ENCODE results near the gene GNAQ. TPM values are rescaled to one million over a fixed set of nuclear protein-coding genes. Genes with fewer than 3 reads are reported as not detected.

GNAQ gene
- total RNA-seq, 2 donors from 2014 or later, result 15.8 to 22.1 TPM

DNA sequence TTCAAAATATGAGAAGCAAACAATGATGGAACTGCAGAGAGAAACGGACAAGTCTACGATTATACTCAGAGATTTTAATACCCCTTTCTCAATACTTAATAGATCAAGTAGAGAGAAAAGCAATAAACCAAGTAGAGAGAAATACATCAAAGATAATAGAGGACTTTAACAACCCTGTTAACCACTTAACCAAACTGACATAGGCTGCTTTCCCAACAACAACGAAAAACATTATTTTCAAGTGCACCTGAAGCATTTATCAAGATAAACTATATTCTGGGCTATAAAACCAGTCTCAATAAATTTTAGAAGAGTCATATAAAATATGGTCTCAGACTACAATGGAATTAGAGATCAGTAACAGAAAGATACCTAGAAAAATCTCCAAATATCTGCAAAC, 67.4 kb downstream of the GNAQ start:
- 48 to 89% methylated on average over 3 of the region's 3 CpGs for WGBS, 2 donors
- DNase-seq, result no peak
- no peaks in the 10 kb centered on the region for H3K9me3 ChIP-seq
- no peak for ATAC-seq
- intact Hi-C loops (cut with DNase I), result no loop called here
- TF ChIP-seq POLR2A (IDR thresholded peaks at IDR 0.05) (no peak), CTCF (IDR thresholded peaks at IDR 0.05) (no peak)
- no peaks in the 10 kb centered on the region for H3K27me3 ChIP-seq
- peaks cover 12% of the 10 kb centered on the region for H3K4me1 ChIP-seq
- H3K4me3 ChIP-seq, result no peak overlapping the region
- no peak overlapping the region for H3K27ac ChIP-seq
- no peaks in the 10 kb centered on the region for H3K36me3 ChIP-seq (replicated peaks in 1 of 2; ENCODE audit: insufficient read depth in 1 of 2, low read depth in 2 of 2)

GRCh38 chr9:77961541-77961940, 70.1 kb downstream of the GNAQ start:
- no peak for DNase-seq
- no peaks in the 10 kb centered on the region for H3K27me3 ChIP-seq
- H3K9me3 ChIP-seq, result no peaks in the 10 kb centered on the region
- H3K27ac ChIP-seq, result no peak overlapping the region
- intact Hi-C loops (cut with DNase I), result no loop called here
- TF ChIP-seq POLR2A (IDR thresholded peaks at IDR 0.05) (no peak), CTCF (IDR thresholded peaks at IDR 0.05) (no peak)
- 78 to 86% methylated on average over 1 of the region's 1 CpG for WGBS, 2 donors
- H3K36me3 ChIP-seq (replicated peaks in 1 of 2; ENCODE audit: insufficient read depth in 1 of 2, low read depth in 2 of 2), result no peaks in the 10 kb centered on the region
- H3K4me1 ChIP-seq, result peaks cover 12% of the 10 kb centered on the region
- no peak overlapping the region for H3K4me3 ChIP-seq
- ATAC-seq, result no peak

GRCh38 chr9:77960356-77961153, 71.1 kb downstream of the GNAQ start:
- H3K36me3 ChIP-seq (replicated peaks in 1 of 2; ENCODE audit: insufficient read depth in 1 of 2, low read depth in 2 of 2), result no peaks in the 10 kb centered on the region
- TF ChIP-seq CTCF (IDR thresholded peaks at IDR 0.05) (no peak), POLR2A (IDR thresholded peaks at IDR 0.05) (no peak)
- H3K9me3 ChIP-seq, result no peaks in the 10 kb centered on the region
- 79 to 85% methylated on average over 5 of the region's 5 CpGs for WGBS, 2 donors
- H3K4me3 ChIP-seq, result no peak overlapping the region
- intact Hi-C loops (cut with DNase I), result no loop called here
- no peak overlapping the region for H3K27ac ChIP-seq
- peaks cover 12% of the 10 kb centered on the region for H3K4me1 ChIP-seq
- no peak for DNase-seq
- no peaks in the 10 kb centered on the region for H3K27me3 ChIP-seq
- no peak for ATAC-seq

DNA sequence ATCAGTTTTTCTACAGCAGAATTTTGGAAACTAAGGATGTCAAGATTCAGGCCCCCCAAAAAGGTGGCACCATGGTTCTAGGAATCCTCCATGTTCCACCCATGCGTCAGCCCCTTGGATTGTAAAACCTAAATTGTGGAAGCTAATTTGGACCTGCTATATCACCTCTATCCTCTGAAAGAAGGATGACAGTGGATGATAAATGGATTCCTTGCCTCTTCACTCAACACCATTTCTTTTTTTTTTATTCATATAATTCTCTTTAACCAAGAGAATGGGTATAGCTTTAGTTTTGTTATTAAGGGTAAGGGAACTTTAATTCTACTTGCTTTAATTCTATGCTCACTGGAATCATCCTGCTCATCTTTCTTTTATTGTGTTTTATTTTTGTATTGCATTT, 71.8 kb downstream of the GNAQ start:
- Histone ChIP-seq H3K27me3 (no peaks in the 10 kb centered on the region), H3K27ac (no peak overlapping the region), H3K36me3 (replicated peaks in 1 of 2; ENCODE audit: insufficient read depth in 1 of 2, low read depth in 2 of 2) (no peaks in the 10 kb centered on the region), H3K4me3 (no peak overlapping the region), H3K4me1 (peaks cover 12% of the 10 kb centered on the region), H3K9me3 (no peaks in the 10 kb centered on the region)
- ATAC-seq, result no peak
- intact Hi-C loops (cut with DNase I), result no loop called here
- no peak for TF ChIP-seq POLR2A (IDR thresholded peaks at IDR 0.05)
- TF ChIP-seq CTCF (IDR thresholded peaks at IDR 0.05), result no peak
- DNase-seq, result no peak
- 80 to 100% methylated on average over 1 of the region's 1 CpG for whole genome bisulfite sequencing, 2 donors

DNA sequence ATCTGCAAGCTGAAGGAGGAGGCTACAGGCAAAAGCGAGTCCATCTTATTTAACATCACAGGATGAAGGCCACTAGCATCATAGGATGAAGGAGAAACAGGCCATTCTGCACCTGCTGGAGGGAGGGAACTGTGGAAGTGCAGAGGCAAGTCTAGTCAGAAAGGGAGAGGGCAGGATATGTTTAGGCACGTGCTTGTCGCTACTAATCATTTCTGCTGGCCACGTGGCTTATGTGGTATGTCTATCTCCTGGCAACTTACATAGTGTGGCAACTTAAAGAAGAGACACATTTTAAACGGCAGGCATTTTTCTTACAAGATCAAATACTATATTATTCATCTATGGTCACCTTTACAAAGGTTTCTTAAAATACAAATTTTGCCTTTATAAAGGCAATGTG, 74.0 kb downstream of the GNAQ start:
- Histone ChIP-seq H3K4me3 (no peak overlapping the region), H3K27ac (no peak overlapping the region), H3K36me3 (replicated peaks in 1 of 2; ENCODE audit: insufficient read depth in 1 of 2, low read depth in 2 of 2) (no peaks in the 10 kb centered on the region), H3K4me1 (peaks cover 26% of the 10 kb centered on the region), H3K27me3 (no peaks in the 10 kb centered on the region), H3K9me3 (no peaks in the 10 kb centered on the region)
- 82 to 85% methylated on average over 5 of the region's 5 CpGs for WGBS, 2 donors
- ATAC-seq (no peak), DNase-seq (no peak)
- no peak for TF ChIP-seq POLR2A (IDR thresholded peaks at IDR 0.05)
- intact Hi-C loops (cut with DNase I), result no loop called here

Measured in body of pancreas (tissue), 4 donors.